PFSK-1 (cell line): ENCODE measurements around the gene RPA1.

Source experiments
- FOXP2 ChIP-seq: optimal IDR thresholded peaks from 2 replicates; pipeline ENCODE3; 2011; ENCODE audit warnings: borderline replicate concordance, control low read depth, inconsistent platforms; ENCODE audit not compliant: insufficient read depth; ENCODE audit errors: extremely low read length, extremely low read depth
- POLR2AphosphoS5 ChIP-seq: IDR thresholded peaks from 2 replicates; pipeline ENCODE4 v1.6.1; 2012; ENCODE audit warnings: low read depth, mild to moderate bottlenecking, control low read depth, low read length, moderate library complexity
- REST ChIP-seq, 2 experiments: IDR thresholded peaks; 2 replicates each; pipeline versions ENCODE4 v1.6.1 to v1.8.0; 2011 to 2012; ENCODE audit warnings: low read depth in 2 of 2, low read length in 2 of 2, control low read depth in 1 of 2, inconsistent platforms in 1 of 2, mild to moderate bottlenecking in 1 of 2, moderate library complexity in 1 of 2; ENCODE audit not compliant: insufficient read depth in 1 of 2
- SIN3A ChIP-seq: IDR thresholded peaks from 2 replicates; pipeline ENCODE4 v1.6.1; 2012; ENCODE audit warnings: mild to moderate bottlenecking, low read length, moderate library complexity, borderline replicate concordance; ENCODE audit not compliant: insufficient read depth
- TAF1 ChIP-seq: IDR thresholded peaks from 2 replicates; pipeline ENCODE4 v1.6.1; 2012; ENCODE audit warnings: low read length, control low read depth, borderline replicate concordance; ENCODE audit not compliant: insufficient read depth

DNA sequence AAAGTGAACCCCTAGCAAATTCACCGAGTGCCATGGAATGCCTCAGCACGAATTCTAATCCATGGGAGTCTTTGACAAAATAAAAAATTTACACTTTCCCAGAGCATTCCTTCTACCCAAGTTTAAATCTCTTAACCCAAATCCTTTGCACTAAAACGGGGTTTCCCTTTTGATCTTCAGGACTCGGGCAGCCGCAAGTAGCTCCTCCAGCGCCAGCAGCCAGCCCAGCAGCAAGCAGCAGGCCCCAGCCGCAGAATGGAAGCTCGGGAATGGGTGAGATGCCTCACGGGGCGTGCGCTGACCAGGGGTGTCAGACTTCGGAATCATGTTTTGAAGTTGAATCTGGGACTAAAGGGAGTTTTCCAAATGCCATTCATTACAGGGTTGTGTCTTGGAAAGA is 42.4 kb downstream of the RPA1 start:
- TF ChIP-seq REST (IDR thresholded peaks at IDR 0.05; ENCODE audit: insufficient read depth in 1 of 2, low read depth in 2 of 2, low read length in 2 of 2): no peak
- no peak for TF ChIP-seq TAF1
- no peak for TF ChIP-seq POLR2AphosphoS5
- TF ChIP-seq FOXP2: no peak
- no peak for TF ChIP-seq SIN3A
